IPS DF 6.9 (cell line): Measurements from ENCODE around the gene GCFC2.
A peak's percentile ranks its signal among the peaks of the same experiment; 100 is the strongest.

Source experiments
- DNase-seq: peaks from one replicate; pipeline ENCODE4 v3.0.0-alpha.2; 2013; ENCODE audit warnings: low read depth, low spot score
- H3K27ac ChIP-seq: one replicate; pipeline ENCODE4 v1.5.1; 2013; ENCODE audit warnings: low read length, control low read depth
- H3K27me3 ChIP-seq: 2 replicates; pipeline ENCODE4 v1.6.1; 2013; ENCODE audit warnings: mild to moderate bottlenecking, low read length; ENCODE audit not compliant: control insufficient read depth, insufficient read depth
- H3K36me3 ChIP-seq: 2 replicates; pipeline ENCODE4 v1.6.1; 2013; ENCODE audit warnings: low read length; ENCODE audit not compliant: control insufficient read depth, insufficient read depth
- H3K4me1 ChIP-seq: 2 replicates; pipeline ENCODE4 v1.6.1; 2013; ENCODE audit warnings: low read length; ENCODE audit not compliant: control insufficient read depth, insufficient read depth
- H3K4me3 ChIP-seq: 2 replicates; pipeline ENCODE4 v1.5.1; 2013; ENCODE audit warnings: mild to moderate bottlenecking, low read length
- H3K9me3 ChIP-seq: 2 replicates; pipeline ENCODE4 v1.6.1; 2013; ENCODE audit warnings: low read length, inconsistent platforms; ENCODE audit not compliant: control insufficient read depth, insufficient read depth
- WGBS: extraction: QIAGEN DNeasy Blood & Tissue Kit; methylation state at CpG from one replicate; pipeline ENCODE4 v1.1.7; 2013; ENCODE audit warnings: mixed read lengths, missing lambda C conversion rate; ENCODE audit not compliant: insufficient read length, insufficient coverage; 5-methylcytosine and 5-hydroxymethylcytosine counted together

Gene GCFC2

DNA sequence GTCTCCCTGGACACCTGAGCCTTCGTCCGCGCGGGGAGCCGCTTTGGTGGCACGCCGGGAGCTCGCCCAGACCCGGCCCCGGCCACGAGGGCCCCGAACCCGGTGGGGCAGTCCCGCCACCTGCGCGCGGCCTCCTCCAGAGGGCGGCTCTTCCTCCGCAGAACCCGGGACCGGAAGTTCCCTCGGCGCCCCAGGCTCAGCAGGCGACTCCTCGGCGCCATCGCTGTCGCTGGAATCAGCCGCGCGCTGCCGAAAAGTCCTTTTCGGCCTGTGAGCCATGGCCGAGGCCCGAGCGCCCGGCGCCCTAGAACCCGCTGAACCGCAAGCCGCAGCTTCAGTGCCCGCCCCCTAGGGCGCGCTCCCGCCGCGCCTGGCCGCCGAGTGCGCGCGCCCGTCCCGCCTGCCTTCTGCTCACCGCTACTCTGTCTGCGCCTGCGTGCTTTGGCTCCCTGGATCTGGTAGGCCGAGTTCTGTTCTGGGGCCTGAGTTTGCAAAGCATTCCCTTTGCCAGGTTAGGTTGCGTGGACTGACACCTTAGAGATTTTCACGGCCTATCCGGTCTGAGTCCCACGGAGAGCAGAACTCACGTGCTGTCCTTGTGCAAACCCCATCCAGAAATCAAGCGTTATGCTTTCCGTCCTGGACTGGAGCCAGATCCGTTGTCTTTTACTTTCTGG is at the start of gene GCFC2:
Gene GCFC2 (minus strand): TSS at position 339 of the 677 bp plus-strand sequence. CDS start 60 bp downstream, at position 279.
- Histone ChIP-seq H3K9me3 (no peaks in the 10 kb centered on the region), H3K4me3 (peak within 1 kb of the TSS; percentile 58; the same call in 1 of the 2 replicates), H3K27me3 (no peaks in the 10 kb centered on the region), H3K4me1 (no peaks in the 10 kb centered on the region), H3K36me3 (no peaks in the 10 kb centered on the region), H3K27ac (no peak within 1 kb of the TSS)
- peak; percentile 57 for DNase-seq
- no CpG with 5 or more reads among the region's 66 CpGs for WGBS

DNA sequence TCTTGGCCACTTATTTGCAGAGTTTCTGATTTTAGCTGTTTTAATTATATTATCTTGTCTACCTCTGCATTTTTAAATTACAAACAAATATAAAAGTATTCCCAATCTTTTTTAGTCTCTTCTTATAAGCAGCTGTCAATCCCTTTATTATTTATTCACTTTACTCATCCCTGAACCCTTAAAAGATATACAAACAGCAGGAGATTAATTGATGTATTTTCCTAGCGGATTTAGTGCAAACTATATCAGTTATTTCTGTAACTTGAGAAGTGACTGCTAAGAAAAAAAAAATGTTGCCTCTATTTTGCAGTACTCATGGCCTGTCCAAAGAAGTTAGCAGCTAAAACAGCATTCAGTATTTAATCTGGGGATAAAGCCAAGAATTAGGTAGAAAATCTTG is 42.1 kb upstream of the GCFC2 start:
- DNase-seq = no peak
- Histone ChIP-seq H3K36me3 (no peaks in the 10 kb centered on the region), H3K4me1 (no peaks in the 10 kb centered on the region), H3K27ac (no peak overlapping the region), H3K4me3 (no peak overlapping the region), H3K27me3 (no peaks in the 10 kb centered on the region), H3K9me3 (no peaks in the 10 kb centered on the region; the same call in 1 of the 2 replicates)
- no CpG with 5 or more reads among the region's 1 CpG for WGBS

DNA sequence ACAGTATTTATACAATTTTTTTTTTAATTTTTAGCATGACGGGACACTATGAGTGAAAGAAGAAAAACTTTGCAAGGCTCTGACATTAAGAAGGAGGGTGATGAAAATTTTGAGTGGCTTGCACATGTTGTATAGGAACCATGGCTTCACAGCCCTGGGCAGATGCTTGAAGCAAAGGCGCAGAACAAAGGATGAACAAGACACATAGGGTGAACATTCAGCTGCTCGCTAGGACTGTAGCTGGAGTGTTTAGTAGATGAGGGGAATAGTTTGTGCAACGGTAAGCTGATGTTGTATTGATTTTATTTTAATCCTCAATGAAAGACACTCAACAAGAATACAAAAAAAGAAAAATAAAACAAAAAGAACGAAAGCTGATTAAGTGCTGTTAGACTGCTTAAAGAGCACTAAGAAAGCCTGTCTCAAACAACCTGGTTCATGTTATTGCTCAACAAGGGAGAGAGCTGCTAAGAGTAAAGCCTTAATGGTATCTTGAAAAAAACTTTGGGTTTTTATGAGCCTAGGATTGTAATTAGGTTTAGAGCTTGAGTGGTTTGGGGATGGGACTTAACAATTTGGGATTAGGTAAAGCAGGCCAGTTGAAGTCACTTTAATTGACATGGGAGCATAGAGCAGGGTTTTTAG is 41.2 kb upstream of the GCFC2 start:
- Histone ChIP-seq H3K9me3 (no peaks in the 10 kb centered on the region; the same call in 1 of the 2 replicates), H3K4me3 (no peak overlapping the region), H3K36me3 (no peaks in the 10 kb centered on the region), H3K4me1 (no peaks in the 10 kb centered on the region), H3K27me3 (no peaks in the 10 kb centered on the region), H3K27ac (no peak overlapping the region)
- no peak for DNase-seq
- WGBS = no CpG with 5 or more reads among the region's 5 CpGs

DNA sequence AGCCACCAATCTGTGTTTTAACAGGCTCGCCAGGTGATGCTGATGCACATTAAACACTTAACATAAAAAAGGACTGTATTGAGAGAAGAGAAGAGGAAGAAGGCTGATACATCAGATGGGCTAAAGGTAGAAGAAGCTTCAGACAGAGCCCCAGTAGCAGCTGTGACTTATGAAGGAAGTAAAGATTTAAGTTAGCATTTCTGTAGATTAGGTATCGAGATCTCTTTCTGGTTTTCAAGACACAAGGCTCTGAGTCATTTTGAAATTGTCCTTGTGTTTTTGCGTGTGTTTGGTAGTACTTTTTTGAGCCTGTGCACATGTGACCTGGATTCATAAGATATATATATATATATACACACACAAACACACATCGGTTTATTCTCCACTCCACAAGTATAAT is 40.6 kb upstream of the GCFC2 start:
- Histone ChIP-seq H3K27ac (no peak overlapping the region), H3K9me3 (no peaks in the 10 kb centered on the region), H3K27me3 (no peaks in the 10 kb centered on the region), H3K4me1 (no peaks in the 10 kb centered on the region), H3K36me3 (no peaks in the 10 kb centered on the region), H3K4me3 (no peak overlapping the region)
- no peak for DNase-seq
- no CpG with 5 or more reads among the region's 4 CpGs for WGBS

DNA sequence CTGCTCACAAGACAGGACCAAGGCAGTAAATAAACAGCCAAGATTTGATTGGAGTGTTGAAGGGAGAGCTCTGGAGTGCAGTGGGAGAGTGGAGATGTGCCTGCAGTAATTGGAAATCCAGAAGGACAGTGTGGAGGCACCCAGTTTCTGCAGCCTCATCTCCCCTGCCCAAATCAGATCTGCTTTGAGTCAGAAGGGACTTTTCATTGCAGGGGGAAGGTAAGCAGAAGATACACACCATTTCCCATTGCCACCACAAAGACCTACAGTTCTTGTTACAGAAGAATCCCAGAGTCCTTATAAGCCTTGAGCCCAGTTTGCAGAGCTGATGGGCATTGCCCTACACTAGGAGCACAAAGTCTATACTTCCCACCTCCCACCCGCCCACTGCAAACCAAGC is 27.2 kb upstream of the GCFC2 start:
- Histone ChIP-seq H3K4me3 (no peak overlapping the region), H3K27ac (no peak overlapping the region), H3K9me3 (no peaks in the 10 kb centered on the region), H3K36me3 (no peaks in the 10 kb centered on the region), H3K27me3 (no peaks in the 10 kb centered on the region), H3K4me1 (no peaks in the 10 kb centered on the region)
- no peak for DNase-seq
- WGBS = no CpG with 5 or more reads among the region's 1 CpG

DNA sequence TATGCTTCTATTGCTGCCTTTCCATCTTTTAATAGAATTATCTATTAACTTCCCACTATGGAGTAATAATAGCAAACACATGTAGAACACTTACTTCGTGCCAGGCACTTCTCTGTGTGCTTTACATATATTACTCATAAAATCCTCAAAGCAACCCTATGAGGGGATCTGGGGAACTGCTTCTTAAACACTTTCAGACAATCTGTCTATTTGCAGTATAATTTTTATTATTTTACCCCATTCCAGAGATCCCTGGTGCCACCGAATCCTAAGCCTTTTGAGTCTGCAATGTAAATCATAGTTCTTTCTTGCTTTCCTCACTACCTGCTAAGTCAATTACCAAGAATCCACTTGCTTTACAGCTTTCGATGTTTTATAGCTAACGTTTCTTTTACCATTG is 25.6 kb upstream of the GCFC2 start:
- no peak overlapping the region for H3K4me3 ChIP-seq

DNA sequence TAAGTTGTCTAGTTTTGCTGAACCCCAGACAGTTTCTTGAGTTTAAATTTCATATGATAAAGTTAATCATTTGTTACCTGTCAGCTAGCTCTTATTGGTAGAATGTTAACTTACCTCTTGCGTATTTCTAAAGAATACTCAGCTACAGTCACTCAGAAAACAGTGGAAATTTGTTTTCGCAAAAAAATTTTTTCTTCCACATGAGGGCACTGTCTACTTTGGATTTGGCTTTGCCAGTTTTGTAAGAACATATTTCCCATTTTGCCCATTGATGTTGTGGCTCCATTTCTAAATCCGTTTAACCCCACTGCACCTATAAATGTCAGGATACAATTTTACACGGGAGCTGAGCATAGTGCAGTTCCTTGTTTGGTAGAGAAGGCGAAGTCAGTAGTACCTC is 19.1 kb upstream of the GCFC2 start:
- Histone ChIP-seq H3K27ac (no peak overlapping the region), H3K36me3 (no peaks in the 10 kb centered on the region), H3K4me3 (no peak overlapping the region), H3K27me3 (no peaks in the 10 kb centered on the region), H3K9me3 (no peaks in the 10 kb centered on the region), H3K4me1 (no peaks in the 10 kb centered on the region)
- no peak for DNase-seq
- WGBS = no CpG with 5 or more reads among the region's 5 CpGs

More for the DNA sequence above, 25.6 kb upstream of the GCFC2 start:
- WGBS = no CpG with 5 or more reads among the region's 4 CpGs
- no peak overlapping the region for H3K27ac ChIP-seq
- no peaks in the 10 kb centered on the region for H3K9me3 ChIP-seq
- H3K27me3 ChIP-seq = no peaks in the 10 kb centered on the region
- DNase-seq = no peak
- no peaks in the 10 kb centered on the region for H3K4me1 ChIP-seq
- no peaks in the 10 kb centered on the region for H3K36me3 ChIP-seq

DNA sequence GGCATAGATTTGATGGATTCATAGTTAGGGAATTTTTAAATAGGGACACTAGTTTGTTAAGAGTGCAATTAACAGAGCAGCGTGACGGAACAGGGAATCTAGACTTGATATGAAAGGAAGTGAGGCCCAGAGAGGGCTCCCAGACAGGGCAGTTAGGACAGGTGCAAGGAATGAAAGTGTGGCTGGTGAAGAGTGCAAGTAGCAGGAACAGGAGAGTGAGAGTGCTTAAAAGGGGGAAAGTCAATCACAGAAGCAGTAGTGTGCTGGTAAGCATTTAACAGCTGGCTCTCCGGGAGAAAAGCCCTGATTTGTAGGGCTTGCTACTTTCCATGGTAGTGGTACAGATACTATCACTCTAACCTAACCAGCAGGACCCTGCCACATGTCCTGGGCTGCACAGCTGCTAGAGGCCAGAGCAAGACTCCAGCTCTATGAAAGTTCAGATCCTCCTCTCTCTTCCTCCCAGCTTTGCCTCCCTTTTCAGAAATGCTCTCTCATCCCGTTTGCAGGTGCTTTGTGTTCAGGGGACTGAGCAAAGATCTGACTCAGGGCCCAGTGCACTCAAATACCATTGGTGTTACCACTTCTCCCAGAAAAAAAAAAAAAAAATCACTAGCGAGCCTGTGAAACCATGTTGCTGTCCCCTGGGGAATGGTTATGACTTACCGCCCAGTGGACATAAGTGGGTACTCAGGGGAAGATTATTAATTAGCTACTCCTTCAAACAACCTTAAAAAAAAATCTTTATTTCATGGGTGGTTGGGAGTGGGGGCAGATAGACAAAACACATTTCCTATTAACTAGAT is 18.1 kb upstream of the GCFC2 start:
- Histone ChIP-seq H3K4me1 (no peaks in the 10 kb centered on the region), H3K4me3 (no peak overlapping the region), H3K27me3 (no peaks in the 10 kb centered on the region), H3K27ac (no peak overlapping the region), H3K9me3 (no peaks in the 10 kb centered on the region), H3K36me3 (no peaks in the 10 kb centered on the region)
- WGBS = no CpG with 5 or more reads among the region's 6 CpGs
- no peak for DNase-seq

DNA sequence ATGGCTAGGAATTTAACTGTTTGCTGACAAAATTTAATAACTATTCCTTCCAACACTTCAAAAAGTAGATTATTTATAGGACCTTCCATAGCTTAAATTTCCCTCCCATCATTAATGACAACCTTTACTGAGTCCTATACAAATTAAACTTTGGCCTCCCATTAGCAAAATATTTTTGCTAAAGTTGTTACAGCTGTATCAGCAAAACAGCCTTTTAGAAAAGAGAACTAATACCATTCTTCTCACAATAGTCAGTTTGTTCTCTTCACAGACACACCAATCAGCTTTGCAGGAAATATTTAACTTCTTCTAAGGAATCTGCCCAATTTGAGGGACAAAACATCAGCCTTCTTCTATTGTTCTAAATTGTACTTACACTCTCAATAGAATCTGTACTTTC is 12.0 kb upstream of the GCFC2 start:
- no peaks in the 10 kb centered on the region for H3K36me3 ChIP-seq
- no peak overlapping the region for H3K27ac ChIP-seq
- H3K4me3 ChIP-seq = no peak overlapping the region
- H3K27me3 ChIP-seq = no peaks in the 10 kb centered on the region
- no peaks in the 10 kb centered on the region for H3K4me1 ChIP-seq
- DNase-seq = no peak
- no peaks in the 10 kb centered on the region for H3K9me3 ChIP-seq

DNA sequence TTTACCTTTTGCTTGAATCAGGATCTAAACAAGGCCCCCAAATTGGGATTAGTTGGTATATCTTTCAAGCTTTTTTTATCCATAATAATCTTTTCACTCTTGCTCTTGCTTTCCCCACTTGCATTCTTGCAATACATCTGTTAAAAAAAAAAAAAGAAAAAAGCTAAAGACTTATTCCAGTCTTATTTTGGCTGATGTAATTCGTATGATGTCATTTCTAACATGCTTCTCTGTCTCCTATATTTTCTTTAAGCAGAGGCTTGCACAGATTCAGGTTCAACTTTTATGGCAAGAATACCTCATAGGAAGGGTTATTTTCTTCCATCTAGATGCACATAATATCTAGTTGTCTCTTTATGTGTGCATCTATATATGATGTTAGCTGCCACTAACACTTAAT is 9.8 kb upstream of the GCFC2 start:
- no peaks in the 10 kb centered on the region for H3K9me3 ChIP-seq
- H3K4me1 ChIP-seq = no peaks in the 10 kb centered on the region
- no peak overlapping the region for H3K4me3 ChIP-seq
- no CpG with 5 or more reads among the region's 1 CpG for WGBS
- no peak overlapping the region for H3K27ac ChIP-seq
- H3K27me3 ChIP-seq = no peaks in the 10 kb centered on the region
- DNase-seq = no peak
- no peaks in the 10 kb centered on the region for H3K36me3 ChIP-seq
